ENCODE data around the gene ZNF831.

The ZNF831 gene

GRCh38 chr20:59145924-59146779 is 17.5 kb upstream of the ZNF831 start:
- TF ChIP-seq YY1 (IDR thresholded peaks at IDR 0.05; ENCODE audit: low read depth) (no peak), EGR1 (IDR thresholded peaks at IDR 0.05) (no peak), TCF12 (IDR thresholded peaks at IDR 0.05; ENCODE audit: low read depth) (no peak), CEBPB (IDR thresholded peaks at IDR 0.05) (no peak), RAD21 (IDR thresholded peaks at IDR 0.05; ENCODE audit: low read depth) (no peak), FOXM1 (IDR thresholded peaks at IDR 0.05; ENCODE audit: borderline replicate concordance, low read depth) (no peak), CREB1 (IDR thresholded peaks at IDR 0.05; ENCODE audit: low read depth) (no peak), TAF1 (IDR thresholded peaks at IDR 0.05; ENCODE audit: low read depth) (no peak), USF1 (IDR thresholded peaks at IDR 0.05) (no peak), EP300 (IDR thresholded peaks at IDR 0.05; ENCODE audit: borderline replicate concordance) (no peak), ZBTB7A (IDR thresholded peaks at IDR 0.05; ENCODE audit: low read depth) (no peak), NFIC (IDR thresholded peaks at IDR 0.05) (no peak), TEAD4 (IDR thresholded peaks at IDR 0.05) (no peak), REST (IDR thresholded peaks at IDR 0.05; ENCODE audit: low read depth) (no peak), MAX (IDR thresholded peaks at IDR 0.05) (no peak)

GRCh38 chr20:59146780-59147565 is 16.6 kb upstream of the ZNF831 start:
- TF ChIP-seq RAD21 (IDR thresholded peaks at IDR 0.05; ENCODE audit: low read depth) (no peak), NFIC (IDR thresholded peaks at IDR 0.05) (no peak)

GRCh38 chr20:59147586-59147985 is 16.0 kb upstream of the ZNF831 start:
- TF ChIP-seq TEAD4 (IDR thresholded peaks at IDR 0.05), result no peak
- TF ChIP-seq RAD21 (IDR thresholded peaks at IDR 0.05; ENCODE audit: low read depth), result no peak
- no peak for TF ChIP-seq YY1 (IDR thresholded peaks at IDR 0.05; ENCODE audit: low read depth)
- no peak for TF ChIP-seq NFIC (IDR thresholded peaks at IDR 0.05)
- TF ChIP-seq FOXM1 (IDR thresholded peaks at IDR 0.05; ENCODE audit: borderline replicate concordance, low read depth), result no peak
- no peak for TF ChIP-seq CEBPB (IDR thresholded peaks at IDR 0.05)

GRCh38 chr20:59148701-59149493 is 14.7 kb upstream of the ZNF831 start:
- TF ChIP-seq REST (IDR thresholded peaks at IDR 0.05; ENCODE audit: low read depth) (no peak), ZBTB7A (IDR thresholded peaks at IDR 0.05; ENCODE audit: low read depth) (no peak), EP300 (IDR thresholded peaks at IDR 0.05; ENCODE audit: borderline replicate concordance) (no peak), MAX (IDR thresholded peaks at IDR 0.05) (no peak)

GRCh38 chr20:59149678-59150504 is 13.7 kb upstream of the ZNF831 start:
- TF ChIP-seq YY1 (IDR thresholded peaks at IDR 0.05; ENCODE audit: low read depth) (no peak), TAF1 (IDR thresholded peaks at IDR 0.05; ENCODE audit: low read depth) (no peak), RAD21 (IDR thresholded peaks at IDR 0.05; ENCODE audit: low read depth) (no peak), USF1 (IDR thresholded peaks at IDR 0.05) (no peak), REST (IDR thresholded peaks at IDR 0.05; ENCODE audit: low read depth) (no peak), NFIC (IDR thresholded peaks at IDR 0.05) (no peak), FOXM1 (IDR thresholded peaks at IDR 0.05; ENCODE audit: borderline replicate concordance, low read depth) (no peak), EGR1 (IDR thresholded peaks at IDR 0.05) (no peak), TCF12 (IDR thresholded peaks at IDR 0.05; ENCODE audit: low read depth) (no peak)
